GM13977 (cell line): ENCODE measurements around the gene TMEM9.

Experiments
- DNase-seq: peaks from one replicate; pipeline ENCODE4 v3.0.0; 2012; ENCODE audit warnings: low spot score
- CTCF ChIP-seq: IDR thresholded peaks from 2 replicates; pipeline ENCODE4 v1.5.1; 2012; ENCODE audit warnings: mild to moderate bottlenecking, control low read depth; ENCODE audit not compliant: insufficient read depth; ENCODE audit errors: extremely low read depth, missing control alignments
- in situ Hi-C: fragments of 300-500 bp; cut with MboI; formaldehyde crosslinking; loops from one replicate; pipeline ENCODE4 v1.12.0; 2022; ENCODE audit warnings: low sequenced_read_pairs, low pct_unique_long_range_greater_than_20kb, mixed read lengths, inconsistent platforms; ENCODE audit not compliant: unreplicated experiment

The TMEM9 gene

GRCh38 chr1:201183753-201184152, 29.5 kb upstream of the TMEM9 start:
- in situ Hi-C loops: no loop called here
- TF ChIP-seq CTCF: no peak
- no peak for DNase-seq

GRCh38 chr1:201183209-201183608, 28.9 kb upstream of the TMEM9 start:
- TF ChIP-seq CTCF: no peak
- DNase-seq: no peak
- in situ Hi-C loops: no loop called here

DNA sequence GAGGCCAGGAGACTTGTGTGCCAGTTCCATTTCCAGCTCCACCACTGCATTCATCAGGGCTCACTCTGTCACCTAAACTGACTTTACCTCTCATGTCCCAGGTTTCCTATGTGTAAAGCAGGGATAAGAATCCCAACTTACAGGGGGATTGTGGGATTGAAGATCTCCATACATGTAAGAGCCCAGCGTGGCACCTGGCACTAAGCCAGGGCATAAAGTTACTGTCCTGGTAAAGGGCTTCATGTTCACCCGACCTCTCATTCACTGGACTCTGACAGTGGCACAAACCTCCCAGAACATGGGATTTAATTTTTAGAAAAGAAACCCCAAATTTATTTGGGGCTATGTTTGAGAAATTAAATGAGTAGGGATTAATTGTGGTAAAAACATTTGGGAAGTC, 27.5 kb upstream of the TMEM9 start:
- in situ Hi-C loops: no loop called here
- TF ChIP-seq CTCF: no peak
- no peak for DNase-seq

DNA sequence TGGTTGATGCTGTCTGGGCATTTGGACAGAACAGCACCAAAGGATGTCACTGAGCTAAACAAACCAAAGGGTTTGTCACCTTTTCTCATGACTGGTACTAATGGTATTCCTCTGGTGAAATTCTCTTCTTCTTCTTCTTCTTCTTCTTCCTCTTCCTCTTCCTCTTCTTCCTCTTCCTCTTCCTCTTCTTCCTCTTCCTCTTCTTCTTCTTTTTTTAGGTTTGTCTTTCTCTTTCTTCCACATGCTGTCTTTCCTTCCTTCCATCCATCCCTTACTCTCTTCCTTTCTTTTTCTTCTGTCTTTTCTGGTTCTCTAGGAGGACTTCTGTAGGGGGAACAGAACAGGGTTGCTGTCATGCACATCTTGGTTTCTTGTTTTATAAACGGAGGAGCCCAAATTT, 27.0 kb upstream of the TMEM9 start:
- no peak for DNase-seq
- in situ Hi-C loops: no loop called here
- TF ChIP-seq CTCF: no peak

- DNase-seq: no peak
- TF ChIP-seq CTCF: no peak
- in situ Hi-C loops: no loop called here
Measured at GRCh38 chr1:201180901-201181300, 26.6 kb upstream of the TMEM9 start.

DNA sequence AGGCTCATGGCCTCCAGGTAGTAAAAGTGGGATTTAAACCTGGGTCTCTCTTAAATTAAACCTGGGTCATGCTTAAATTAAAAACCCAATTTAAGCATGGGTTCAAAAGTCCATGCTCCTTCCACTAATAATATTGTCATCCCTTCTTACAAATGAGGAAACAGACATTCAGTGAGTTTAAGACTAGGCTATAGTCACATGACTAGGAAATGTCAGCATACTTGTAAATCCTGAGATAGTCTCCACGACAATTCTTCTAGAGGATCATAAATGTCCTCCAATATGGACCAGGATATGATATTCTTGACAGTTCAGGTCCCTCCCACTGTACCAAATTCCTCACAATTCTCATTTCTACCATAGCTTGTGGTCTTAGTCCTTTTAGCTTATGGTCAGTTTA, 25.9 kb upstream of the TMEM9 start:
- in situ Hi-C loops: no loop called here
- TF ChIP-seq CTCF: no peak
- DNase-seq: no peak

DNA sequence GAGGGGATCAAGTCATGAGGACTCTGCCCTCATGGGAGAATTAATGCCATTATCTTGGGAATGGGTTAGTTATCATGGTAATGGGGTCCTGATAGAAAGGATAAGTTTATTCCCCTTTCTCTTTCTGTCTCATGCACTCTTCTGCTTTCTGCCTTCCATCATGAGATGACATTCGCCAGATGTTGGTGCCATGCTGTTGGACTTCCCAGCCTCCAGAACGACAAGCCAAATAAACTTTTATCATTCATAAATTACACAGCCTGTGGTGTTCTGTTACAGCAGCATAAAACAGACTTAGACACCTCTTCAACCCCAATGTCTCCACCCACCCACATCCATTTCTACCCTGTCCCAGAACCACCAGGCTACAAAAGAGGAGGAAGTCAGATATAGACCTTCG, 24.4 kb upstream of the TMEM9 start:
- in situ Hi-C loops: no loop called here
- no peak for DNase-seq
- TF ChIP-seq CTCF: no peak
